HTERT RPE-1 (cell line): ENCODE measurements around the gene WNK3.
"Not testable (repeated sequence)": the region's sequence is repeated elsewhere in the genome, so short reads cannot be mapped to it uniquely, and the experiment has no call there.

Experiments used
- in situ Hi-C: fragments of 300-500 bp; cut with MboI; formaldehyde crosslinking; loops from 4 replicates; pipeline ENCODE4 v1.14.3; 2020; ENCODE audit warnings: low sequenced_read_pairs

Gene WNK3

DNA sequence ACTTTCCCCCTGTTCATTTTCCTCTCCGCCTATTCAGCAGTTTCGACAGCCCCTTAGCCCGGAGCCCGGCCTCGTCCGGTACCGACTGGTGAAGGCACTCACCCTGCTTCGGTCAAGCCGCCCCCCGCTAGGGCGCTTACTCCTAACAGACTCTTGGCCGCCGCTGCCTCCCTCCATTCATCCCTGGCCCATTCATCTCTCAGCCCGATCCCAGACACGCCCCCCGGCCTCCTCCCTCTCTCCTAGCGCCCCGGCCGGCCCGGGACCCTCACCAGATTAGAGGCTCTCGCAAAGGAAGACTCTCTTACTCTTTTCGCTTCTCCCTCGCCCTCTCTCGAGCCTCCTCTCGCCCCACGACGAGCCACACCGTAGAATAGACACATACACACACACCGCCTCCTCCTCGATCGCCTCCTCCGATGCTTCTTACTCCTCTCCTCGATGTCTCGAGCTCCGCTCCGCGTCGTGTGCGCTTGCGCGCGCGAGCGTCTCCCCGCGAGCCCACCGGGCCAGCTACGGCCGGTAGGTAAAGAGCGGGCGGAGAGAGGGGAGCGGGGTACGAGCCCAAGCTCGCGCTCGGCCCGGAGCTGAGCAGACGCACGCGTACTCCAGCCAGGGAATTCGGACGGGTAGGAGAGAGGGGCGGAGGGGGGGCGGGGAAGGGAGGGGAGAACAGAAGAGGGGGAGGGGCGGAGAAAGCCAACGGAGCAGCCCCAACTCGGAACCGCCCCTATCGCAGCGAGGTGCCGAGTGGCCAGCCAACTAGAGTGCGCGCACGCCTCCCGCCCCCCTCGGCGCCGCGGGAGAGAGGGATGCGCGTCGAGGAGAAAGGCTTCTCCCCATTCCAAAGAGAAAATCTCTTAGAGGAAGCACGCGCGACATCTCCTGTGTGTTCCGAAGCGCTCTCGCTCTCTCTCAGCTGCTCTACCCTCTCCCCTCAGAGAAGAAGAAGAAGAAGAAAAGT is at the start of gene WNK3:
Gene WNK3 (minus strand): TSS at position 633 of the 964 bp plus-strand sequence.
- in situ Hi-C loops = no loop called here

DNA sequence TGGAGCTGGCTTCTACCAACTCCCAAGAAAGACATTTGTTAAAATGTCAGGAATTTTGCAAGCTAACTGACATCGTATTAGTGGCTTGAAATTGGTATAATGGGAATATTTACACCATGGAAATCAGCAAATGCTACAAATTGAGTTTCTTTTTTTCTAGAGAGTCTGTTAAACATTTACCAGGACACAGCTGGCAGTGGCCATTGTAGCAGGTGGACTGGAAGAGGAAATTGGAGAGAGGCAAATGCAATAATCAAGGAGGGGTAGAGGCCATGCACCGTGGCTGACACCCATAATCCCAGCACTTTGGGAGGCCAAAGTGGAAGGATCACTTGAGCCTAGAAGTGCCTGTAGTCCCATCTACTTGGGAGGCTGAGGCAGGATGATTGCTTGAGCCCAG is 49.4 kb upstream of the WNK3 start:
- in situ Hi-C loops = no loop called here

DNA sequence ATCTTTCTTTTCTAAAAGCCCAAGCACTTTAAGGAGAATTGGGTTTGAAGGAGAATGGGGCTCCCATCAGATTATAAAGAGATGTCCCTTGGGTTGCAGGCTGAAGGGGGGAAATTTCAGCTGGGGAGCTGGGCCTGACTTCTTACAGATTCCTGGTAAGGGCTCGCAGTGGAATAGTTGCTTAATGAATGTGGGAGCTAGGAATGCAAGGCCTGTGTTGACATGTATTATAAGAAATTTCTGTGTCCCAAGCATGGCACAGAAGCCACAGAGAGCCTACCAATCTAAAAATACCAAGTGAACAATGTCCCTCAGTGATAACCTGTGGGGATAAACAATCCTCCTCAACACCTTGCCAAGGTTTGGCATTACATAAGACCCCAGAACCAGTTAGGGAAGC is 39.3 kb upstream of the WNK3 start:
- in situ Hi-C loops = no loop called here

DNA sequence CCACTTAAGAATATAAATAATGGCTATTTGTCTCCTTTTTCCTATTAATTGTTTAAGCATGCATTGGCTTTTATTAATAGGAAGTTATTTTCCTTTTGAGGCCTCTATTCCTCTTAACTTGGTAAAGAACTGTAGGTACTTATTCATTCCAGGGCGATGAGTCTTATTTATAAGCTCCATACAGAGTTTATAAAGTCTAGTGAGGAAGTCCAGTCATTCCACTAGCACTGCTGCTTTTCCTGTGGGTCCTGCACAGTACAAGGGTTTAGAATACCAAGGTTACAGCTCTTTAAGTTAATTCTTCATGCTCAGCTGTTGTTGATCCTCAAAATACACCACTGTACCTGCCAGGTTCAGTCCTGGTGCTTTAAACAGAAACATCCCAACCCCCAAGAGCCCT is 28.5 kb upstream of the WNK3 start:
- in situ Hi-C loops = no loop called here

DNA sequence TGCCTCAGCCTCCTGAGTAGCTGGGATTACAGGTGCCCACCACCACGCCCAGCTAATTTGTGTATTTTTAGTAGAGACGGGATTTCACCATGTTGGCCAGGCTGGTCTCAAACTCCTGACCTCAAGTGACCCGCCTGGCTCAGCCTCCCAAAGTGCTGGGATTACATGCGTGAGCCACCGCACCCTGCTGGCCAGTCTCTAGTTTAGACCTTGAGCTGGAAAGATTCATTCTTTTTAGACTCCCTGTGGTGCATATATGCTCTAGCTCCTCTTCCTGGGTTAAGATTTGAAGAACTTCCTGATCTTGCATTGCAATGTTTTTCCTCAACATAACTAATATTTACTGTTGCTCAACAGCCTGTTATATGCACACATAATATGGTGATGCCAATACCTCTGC is 26.8 kb upstream of the WNK3 start:
- in situ Hi-C loops = not testable (repeated sequence)

DNA sequence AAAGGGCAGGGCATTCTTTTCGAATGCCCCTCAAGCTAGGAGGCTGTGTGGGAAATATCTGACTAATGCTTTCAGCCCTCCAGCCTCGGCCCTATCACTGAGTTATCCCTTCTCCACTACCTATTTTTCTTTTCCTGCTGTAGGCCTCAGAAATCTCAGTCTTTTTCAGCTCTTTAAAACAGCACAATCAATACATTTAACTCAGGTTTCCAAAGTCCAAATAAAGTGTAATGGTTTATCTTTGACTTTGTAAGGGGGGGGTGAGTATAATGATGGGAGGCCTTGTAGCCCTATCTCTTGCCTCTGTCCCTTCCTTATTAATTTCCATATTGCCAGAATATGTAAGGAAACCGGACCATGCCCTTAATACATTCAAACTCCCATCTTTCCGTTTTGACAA is 1.6 kb upstream of the WNK3 start:
- in situ Hi-C loops = no loop called here

DNA sequence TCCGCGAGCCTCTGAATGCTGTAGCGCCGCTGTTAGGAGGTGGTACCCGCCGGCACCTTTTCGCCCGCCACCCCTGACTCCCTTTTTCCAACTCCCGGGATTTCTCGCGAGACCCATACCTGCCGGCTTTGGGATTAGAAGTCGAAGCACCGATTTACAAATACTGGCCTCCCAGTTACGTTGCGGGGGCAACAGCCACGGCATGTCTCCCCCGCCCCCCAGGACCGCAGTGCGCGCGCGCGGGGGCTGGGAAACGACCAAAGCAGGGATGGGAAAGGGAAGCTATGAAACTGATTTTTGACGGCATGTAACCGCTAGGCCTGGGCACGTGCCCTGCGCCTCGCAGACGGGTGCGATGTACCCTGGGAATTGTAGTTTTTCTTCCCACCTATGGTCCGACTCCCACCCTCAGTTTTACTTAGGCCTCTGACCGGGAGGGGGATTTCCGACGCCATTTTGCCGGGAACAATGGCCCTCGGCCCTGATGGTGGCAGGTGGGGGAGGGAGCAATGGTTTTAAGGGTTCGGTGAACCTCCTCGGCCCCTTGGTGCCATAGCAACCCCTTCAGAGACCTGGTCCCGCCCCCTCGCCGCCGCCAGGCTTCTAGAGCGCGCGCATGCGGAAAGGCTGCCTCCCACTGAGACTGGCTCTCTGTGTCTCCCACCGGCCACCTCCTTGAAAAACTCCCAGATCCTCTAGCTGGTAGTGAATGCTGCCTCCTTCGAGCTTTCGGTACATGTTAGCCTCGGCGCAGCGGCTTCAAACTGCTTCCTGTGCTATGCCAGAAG is 772 bp upstream of the WNK3 start:
- in situ Hi-C loops = no loop called here

DNA sequence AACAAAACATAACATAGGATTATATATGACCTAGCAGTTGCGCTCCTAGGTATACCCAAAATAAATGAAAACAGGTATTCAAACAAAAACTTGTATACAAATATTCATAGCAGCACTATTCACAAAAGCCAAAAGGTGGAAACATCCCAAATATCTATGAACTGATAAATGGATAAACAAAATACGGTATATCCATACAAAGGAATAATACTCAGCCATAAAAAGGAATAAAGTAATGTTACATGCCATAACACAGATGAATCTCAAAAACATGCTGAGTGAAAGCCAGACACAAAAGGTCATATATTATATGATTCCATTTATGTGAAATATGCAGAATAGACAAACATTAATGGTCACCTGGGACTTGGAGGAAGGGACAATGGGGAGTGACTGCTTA is 5.2 kb downstream of the WNK3 start:
- in situ Hi-C loops = no loop called here

DNA sequence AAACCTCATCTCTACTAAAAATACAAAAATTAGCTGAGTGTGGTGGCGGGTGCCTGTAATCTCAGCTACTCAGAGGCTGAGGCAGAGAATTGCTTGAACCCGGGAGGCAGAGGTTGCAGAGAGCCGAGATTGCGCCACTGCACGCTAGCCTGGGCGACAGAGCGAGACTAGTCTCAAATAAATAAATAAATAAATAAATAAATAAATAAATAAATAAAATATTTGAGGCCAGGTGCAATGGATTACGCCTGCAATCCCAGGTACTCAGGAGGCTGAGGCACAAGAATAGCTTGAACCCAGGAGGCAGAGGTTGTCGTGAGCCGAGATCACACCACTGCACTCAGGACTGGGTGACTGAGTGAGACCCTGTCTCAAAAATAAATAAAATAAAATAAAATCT is 20.5 kb downstream of the WNK3 start:
- in situ Hi-C loops = not testable (repeated sequence)

DNA sequence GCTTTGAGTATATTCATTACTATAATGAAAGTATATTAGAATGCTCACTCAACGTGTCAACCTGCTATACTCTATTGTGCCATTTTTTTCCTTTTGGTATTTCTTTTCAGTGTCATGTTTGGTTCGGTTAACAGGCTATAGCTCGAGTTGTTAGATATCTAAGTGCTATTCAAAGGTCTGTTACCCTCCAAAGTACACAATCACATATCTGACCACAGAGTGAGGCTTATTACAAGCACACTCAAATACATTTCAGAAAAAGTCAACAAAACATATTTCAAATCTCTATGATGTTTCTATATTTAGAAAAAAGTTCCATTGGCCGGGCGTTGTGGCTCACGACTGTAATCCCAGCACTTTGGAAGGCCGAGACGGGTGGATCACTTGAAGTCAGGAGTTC is 32.8 kb downstream of the WNK3 start:
- in situ Hi-C loops = no loop called here

DNA sequence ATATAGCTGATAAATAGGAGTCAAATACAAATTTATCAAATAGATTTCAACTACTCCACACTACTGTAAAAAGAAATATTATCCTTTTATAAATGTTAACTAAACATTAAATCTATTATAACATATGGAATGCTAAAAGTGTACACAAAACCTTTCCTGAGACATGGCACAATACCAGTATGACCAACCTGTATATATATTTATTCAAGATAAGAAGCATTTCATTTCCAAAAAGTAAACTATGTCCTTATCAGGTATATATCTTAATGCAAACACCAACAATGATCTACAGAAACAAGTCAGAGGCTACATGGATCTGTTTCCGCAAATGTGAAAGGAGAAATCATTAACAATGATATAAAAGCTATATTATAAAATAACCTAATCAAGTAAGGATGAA is 37.8 kb downstream of the WNK3 start:
- in situ Hi-C loops = no loop called here

DNA sequence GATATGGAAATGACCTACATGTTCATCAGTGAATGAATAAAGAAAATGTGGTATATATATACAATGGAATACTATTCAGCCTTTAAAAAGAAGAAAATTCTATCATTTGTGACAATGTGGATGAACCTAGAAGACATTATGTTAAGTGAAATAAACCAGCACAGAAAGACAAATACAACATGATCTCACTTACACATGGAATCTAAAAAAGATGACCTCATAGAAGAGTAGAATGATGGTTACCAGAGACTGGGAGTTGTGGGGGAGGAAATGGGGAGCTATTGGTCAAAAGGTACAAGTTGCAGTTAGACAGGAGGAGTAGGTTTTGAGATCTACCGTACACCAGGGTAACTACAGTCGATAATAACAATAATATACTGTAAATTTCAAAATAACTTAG is 51.5 kb downstream of the WNK3 start:
- in situ Hi-C loops = no loop called here

DNA sequence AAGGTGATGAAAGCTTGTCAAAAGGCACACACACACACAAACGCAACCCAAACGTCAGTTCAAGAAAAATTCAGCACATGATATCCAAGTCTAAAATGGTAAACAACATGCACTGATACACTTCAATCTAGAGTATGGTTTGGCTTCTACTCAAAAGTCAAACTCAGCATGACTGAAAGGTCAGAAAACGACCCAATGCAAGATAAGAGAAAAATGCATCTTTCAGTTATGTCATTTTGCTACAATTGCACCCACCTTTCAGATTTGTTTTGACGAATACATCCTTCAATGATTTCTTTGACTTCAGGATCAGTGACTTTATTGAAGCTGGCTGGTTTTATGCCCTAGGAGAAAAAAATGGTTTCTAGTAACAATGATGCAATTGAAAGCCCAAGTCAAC is 56.3 kb downstream of the WNK3 start:
- in situ Hi-C loops = no loop called here

DNA sequence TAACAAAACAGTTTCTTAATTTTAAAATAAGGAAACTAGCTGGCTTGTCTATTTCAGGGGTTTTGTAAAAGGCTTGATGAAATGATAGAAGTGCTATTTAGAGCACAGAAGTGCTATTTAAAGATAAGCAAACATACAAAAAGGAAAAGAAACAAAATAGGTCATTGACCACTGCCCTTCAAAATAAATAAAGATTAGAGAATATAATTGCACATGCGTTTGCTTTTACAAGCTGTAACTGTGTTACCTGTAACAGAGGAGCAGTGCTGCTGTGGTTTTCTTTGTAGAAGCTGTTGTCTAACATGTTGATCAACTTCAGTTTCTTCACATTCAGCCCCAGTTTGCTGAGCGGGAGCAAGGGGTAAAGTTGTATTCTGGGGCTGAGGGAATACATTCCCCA is 63.5 kb downstream of the WNK3 start:
- in situ Hi-C loops = no loop called here

DNA sequence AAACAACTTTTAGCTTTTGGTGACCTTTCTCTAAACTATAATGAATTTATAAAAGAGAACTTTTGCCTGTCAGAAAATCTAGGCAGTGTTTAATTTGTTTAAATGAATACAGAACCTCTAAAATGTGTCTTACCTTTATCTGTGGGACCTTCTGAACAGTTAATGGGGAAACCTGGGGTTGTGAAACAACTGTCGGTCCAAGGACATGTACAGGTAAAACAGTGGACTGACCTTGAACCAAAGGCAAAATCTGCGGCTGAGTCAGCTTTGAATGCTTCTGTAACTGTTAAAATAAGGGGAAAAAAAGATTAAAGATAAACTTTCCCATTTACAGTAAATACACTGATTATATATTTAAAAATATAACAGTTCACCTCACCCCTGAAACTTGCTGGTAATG is 65.1 kb downstream of the WNK3 start:
- in situ Hi-C loops = no loop called here

DNA sequence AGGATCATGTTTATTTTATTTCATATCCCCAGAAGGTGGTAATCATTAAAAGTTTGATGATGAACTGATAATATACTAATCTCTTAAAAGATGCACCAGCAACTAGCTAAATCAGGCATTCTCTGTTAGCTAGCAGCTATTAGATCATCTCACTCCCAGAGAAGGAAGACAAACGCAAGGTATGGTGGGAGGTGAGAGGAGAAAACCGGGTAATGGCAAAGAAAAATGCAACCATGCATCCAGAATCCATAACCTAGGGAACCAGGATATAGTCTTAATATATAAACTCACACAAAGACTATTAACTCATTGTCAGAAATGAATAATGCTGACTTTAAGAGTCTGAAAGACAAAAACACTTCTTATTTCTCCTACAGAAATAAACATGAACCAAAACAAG is 66.1 kb downstream of the WNK3 start:
- in situ Hi-C loops = no loop called here

DNA sequence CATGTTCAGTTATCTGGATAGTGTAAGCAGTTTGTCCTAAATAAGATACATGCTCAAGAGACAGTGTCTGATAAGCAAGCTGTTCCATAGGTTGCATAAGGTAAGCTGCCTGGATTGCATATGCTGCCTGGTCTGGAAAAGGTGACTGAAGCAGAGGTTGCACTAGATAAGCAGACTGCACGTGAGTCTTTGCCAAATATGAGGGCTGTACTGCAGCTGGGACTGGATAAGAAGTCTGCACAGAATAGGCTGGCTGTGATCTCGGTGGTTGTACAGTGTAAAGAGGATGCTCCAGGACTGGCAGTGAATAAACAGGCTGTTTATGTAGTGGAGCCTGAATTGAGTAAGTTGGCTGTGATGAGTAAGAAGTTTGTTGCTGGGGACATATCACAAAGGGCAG is 68.9 kb downstream of the WNK3 start:
- in situ Hi-C loops = no loop called here

DNA sequence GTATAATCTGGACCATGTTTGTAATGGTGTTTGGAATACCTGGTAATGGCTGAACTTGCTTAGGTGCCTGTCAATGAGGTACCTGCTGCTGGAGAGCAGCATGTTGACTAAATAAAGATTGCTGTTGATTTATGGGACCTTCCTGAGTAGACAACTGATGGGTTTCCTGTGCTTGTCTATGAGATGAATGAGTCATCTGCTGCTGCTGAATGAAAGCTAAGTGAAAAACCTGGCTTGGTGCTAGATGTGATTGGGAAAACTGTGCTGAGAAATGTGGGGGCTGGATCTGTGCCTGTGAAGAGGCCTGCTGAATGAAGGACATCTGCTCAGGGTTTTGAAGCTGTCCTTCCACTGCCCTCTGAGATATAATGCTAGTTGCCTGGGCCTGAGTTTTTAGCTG is 69.6 kb downstream of the WNK3 start:
- in situ Hi-C loops = no loop called here

DNA sequence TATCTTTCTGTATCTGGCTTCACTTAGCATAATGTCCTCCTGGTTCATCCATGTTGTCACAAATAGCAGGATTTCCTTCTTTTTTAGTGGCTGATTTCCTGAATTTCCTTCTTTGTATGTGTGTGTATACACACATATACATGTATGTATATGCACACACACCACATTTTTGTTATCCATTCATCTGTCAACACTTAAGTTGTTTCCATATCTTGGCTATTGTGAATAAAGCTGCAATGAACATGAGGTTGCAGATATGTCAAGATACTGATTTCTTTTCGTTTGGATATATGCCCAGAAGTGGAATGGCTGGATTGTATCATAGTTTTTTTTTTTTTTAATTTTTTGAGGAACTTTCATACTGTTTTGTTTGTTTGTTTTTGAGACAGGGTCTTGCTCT is 76.2 kb downstream of the WNK3 start:
- in situ Hi-C loops = no loop called here

DNA sequence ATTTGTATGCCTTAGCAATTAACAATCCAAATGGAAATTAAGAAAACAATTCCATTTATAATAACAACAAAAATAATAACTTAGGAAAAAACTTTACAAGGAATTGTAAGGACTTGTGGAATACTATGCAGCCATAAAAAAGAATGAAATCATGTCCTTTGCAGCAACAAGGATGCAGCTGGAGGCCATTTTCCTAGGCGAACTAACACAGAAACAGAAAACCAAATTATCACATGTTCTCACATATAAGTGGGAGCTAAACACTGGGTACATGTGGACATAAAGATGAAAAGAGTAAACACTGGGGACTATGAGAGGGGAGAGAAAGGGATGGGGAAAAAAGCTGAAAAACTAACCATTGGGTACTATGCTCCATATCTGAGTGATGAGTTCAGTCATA is 77.4 kb downstream of the WNK3 start:
- in situ Hi-C loops = no loop called here

DNA sequence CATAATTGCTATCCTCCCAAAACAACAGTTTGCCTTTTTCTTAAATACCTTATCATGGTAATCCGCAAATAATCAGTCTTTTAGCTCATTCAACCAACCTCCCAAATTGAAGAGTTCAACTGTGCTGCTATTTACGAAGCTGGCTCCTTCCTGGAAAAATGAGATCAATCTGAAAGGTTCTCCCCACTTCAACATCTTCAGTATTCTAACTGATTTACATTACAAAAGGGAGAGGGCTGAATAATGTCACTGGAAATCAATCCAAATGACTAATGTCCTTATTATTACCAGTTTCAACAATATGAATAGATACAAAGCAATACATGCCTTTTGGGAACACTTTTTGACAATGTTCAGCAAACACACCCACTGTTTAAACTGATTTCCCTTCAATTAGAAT is 86.2 kb downstream of the WNK3 start:
- in situ Hi-C loops = no loop called here

DNA sequence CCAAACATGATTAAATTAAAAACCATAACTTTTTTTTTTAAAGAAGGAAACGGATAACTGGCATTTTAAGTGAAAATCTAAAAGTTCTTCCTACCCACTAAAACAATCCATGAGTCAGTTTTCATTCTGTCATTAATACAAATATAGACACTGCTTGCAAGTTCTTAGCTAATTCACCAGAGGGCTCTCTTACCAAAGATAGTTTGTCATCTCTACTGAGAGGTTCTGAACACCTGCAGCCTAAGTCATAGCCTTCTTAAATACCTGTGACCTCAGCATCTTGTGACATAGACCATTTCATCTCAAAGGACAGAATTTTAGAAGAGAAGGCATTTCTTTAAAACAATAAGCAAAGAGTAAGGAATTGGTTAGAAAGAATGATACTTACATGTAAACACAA is 109.5 kb downstream of the WNK3 start:
- in situ Hi-C loops = no loop called here
